Neural progenitor cell (in vitro differentiated cells): ENCODE measurements around the gene SPIRE1.

Experiments
- EZH2 ChIP-seq: fragments of 200-600 bp; sonication (generic); IDR thresholded peaks from 2 replicates; pipeline ENCODE4 v1.6.1; 2017; ENCODE audit warnings: antibody characterized with exemption, mild to moderate bottlenecking, moderate library complexity
- TF ChIP-seq, protein P1 (sequence below): fragments of 200-600 bp; sonication (generic); IDR thresholded peaks from 2 replicates; pipeline ENCODE4 v1.5.1; 2017; ENCODE audit warnings: antibody characterized with exemption, mild to moderate bottlenecking

DNA sequence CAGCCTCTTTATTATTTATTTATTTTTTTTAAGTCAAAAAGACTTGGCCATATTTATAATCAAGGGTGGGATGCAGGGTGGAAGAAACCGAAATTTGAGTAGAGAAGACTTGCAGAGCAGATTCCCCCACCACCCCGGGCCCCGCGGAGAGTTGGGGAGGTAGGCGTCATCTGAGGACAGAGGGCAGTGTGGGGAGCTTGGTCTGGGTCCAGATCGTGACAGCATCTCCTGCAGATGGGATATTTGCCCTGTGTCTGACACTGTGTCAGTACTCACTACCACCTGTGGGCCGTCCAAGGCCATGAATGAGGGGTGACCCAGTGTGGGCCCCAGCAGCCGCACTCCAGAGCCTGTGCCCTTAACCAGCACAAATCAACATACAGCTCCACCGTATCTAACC, 260.7 kb downstream of the SPIRE1 start:
- no peak for TF ChIP-seq EZH2
- TF ChIP-seq, protein P1, sequence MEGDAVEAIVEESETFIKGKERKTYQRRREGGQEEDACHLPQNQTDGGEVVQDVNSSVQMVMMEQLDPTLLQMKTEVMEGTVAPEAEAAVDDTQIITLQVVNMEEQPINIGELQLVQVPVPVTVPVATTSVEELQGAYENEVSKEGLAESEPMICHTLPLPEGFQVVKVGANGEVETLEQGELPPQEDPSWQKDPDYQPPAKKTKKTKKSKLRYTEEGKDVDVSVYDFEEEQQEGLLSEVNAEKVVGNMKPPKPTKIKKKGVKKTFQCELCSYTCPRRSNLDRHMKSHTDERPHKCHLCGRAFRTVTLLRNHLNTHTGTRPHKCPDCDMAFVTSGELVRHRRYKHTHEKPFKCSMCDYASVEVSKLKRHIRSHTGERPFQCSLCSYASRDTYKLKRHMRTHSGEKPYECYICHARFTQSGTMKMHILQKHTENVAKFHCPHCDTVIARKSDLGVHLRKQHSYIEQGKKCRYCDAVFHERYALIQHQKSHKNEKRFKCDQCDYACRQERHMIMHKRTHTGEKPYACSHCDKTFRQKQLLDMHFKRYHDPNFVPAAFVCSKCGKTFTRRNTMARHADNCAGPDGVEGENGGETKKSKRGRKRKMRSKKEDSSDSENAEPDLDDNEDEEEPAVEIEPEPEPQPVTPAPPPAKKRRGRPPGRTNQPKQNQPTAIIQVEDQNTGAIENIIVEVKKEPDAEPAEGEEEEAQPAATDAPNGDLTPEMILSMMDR: no peak
